ENCODE measurements around the gene CHMP2A. TPM values are rescaled to one million over a fixed set of nuclear protein-coding genes. Genes with fewer than 3 reads are reported as not detected.
A peak's percentile ranks its signal among the peaks of the same experiment; 100 is the strongest.

The CHMP2A gene
- total and polyA plus RNA-seq, 4 donors, result 58.0 to 107 (median 83.3) TPM

DNA sequence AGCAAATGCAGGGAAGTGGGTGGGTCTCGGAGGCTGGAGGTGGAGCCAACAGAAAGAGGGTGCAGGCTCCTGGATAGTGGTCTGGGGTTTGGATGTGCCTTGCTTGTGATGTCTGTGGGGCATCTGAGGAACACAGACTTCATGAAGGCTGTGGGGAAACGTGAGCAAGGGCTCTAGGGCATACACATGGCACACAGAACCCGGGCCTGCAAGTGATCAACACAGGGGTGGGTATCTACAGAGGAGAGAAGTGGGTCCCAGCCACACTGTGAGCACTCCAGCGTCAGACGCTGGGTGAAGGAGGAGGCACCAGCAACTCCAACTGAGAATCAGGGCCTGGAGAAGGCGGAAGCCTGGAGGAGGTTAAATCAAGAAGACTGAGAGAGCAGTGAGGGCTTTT lies 8.9 kb upstream of the CHMP2A start:
- no peak for TF ChIP-seq FOXA1 (IDR thresholded peaks at IDR 0.05)
- no peak for TF ChIP-seq HNF4G (IDR thresholded peaks at IDR 0.05)
- no peak for TF ChIP-seq YY1 (IDR thresholded peaks at IDR 0.05)
- TF ChIP-seq FOXA2 (IDR thresholded peaks at IDR 0.05), result no peak
- no peak for TF ChIP-seq NR2F2 (IDR thresholded peaks at IDR 0.05)
- Histone ChIP-seq H3K36me3 (ENCODE audit: control insufficient read depth in 4 of 4, insufficient read depth in 3 of 4, low read depth in 1 of 4, low read length in 3 of 4) (peaks cover 0 to 3% (median 2%) of the 10 kb centered on the region in 4 donors), H3K9ac (ENCODE audit: low read depth in 1 of 2, low read length in 2 of 2) (no peak overlapping the region), H3K27me3 (ENCODE audit: control insufficient read depth in 4 of 4, insufficient read depth in 4 of 4, low read length in 3 of 4) (no peaks in the 10 kb centered on the region), H3K4me1 (ENCODE audit: control insufficient read depth in 4 of 4, insufficient read depth in 4 of 4, low read length in 3 of 4) (peaks cover 24 to 36% (median 32%) of the 10 kb centered on the region in 4 donors), H3K4me3 (ENCODE audit: low read depth in 1 of 3, low read length in 3 of 3) (no peak overlapping the region), H3K9me3 (ENCODE audit: control insufficient read depth in 4 of 4, low read length in 3 of 4) (no peaks in the 10 kb centered on the region), H3K27ac (ENCODE audit: low read depth in 1 of 2, low read length in 2 of 2) (no peak overlapping the region)
- 76% methylated on average over 6 of the region's 6 CpGs for WGBS
- DNase-seq (ENCODE audit: low spot score), result no peak

- H3K4me1 ChIP-seq (ENCODE audit: control insufficient read depth in 4 of 4, insufficient read depth in 4 of 4, low read length in 3 of 4), result peaks cover 24 to 36% (median 32%) of the 10 kb centered on the region in 4 donors
- TF ChIP-seq GABPA (IDR thresholded peaks at IDR 0.05 in 1 of 2, conservative IDR thresholded peaks at IDR 0.05 in 1 of 2) (no peak), NR2F2 (IDR thresholded peaks at IDR 0.05) (no peak), FOXA2 (IDR thresholded peaks at IDR 0.05) (no peak), RXRA (IDR thresholded peaks at IDR 0.05) (no peak), JUND (IDR thresholded peaks at IDR 0.05) (no peak), EGR1 (IDR thresholded peaks at IDR 0.05; ENCODE audit: low read depth in 2 of 2) (no peak), RAD21 (IDR thresholded peaks at IDR 0.05) (no peak), SP1 (IDR thresholded peaks at IDR 0.05) (no peak), ATF3 (IDR thresholded peaks at IDR 0.05) (no peak), ZBTB33 (IDR thresholded peaks at IDR 0.05) (no peak), FOXA1 (IDR thresholded peaks at IDR 0.05) (no peak), HNF4G (IDR thresholded peaks at IDR 0.05) (no peak), CTCF (IDR thresholded peaks at IDR 0.05; ENCODE audit: low read depth, low read length, missing input control) (no peak), HNF4A (conservative IDR thresholded peaks at IDR 0.05) (no peak), YY1 (IDR thresholded peaks at IDR 0.05) (no peak), TAF1 (conservative IDR thresholded peaks at IDR 0.05) (no peak)
- TF ChIP-seq, protein P1, sequence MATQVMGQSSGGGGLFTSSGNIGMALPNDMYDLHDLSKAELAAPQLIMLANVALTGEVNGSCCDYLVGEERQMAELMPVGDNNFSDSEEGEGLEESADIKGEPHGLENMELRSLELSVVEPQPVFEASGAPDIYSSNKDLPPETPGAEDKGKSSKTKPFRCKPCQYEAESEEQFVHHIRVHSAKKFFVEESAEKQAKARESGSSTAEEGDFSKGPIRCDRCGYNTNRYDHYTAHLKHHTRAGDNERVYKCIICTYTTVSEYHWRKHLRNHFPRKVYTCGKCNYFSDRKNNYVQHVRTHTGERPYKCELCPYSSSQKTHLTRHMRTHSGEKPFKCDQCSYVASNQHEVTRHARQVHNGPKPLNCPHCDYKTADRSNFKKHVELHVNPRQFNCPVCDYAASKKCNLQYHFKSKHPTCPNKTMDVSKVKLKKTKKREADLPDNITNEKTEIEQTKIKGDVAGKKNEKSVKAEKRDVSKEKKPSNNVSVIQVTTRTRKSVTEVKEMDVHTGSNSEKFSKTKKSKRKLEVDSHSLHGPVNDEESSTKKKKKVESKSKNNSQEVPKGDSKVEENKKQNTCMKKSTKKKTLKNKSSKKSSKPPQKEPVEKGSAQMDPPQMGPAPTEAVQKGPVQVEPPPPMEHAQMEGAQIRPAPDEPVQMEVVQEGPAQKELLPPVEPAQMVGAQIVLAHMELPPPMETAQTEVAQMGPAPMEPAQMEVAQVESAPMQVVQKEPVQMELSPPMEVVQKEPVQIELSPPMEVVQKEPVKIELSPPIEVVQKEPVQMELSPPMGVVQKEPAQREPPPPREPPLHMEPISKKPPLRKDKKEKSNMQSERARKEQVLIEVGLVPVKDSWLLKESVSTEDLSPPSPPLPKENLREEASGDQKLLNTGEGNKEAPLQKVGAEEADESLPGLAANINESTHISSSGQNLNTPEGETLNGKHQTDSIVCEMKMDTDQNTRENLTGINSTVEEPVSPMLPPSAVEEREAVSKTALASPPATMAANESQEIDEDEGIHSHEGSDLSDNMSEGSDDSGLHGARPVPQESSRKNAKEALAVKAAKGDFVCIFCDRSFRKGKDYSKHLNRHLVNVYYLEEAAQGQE (IDR thresholded peaks at IDR 0.05), result no peak
- TF ChIP-seq, protein P2, sequence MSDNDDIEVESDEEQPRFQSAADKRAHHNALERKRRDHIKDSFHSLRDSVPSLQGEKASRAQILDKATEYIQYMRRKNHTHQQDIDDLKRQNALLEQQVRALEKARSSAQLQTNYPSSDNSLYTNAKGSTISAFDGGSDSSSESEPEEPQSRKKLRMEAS (IDR thresholded peaks at IDR 0.05), result no peak
- H3K9me3 ChIP-seq (ENCODE audit: control insufficient read depth in 4 of 4, low read length in 3 of 4), result no peaks in the 10 kb centered on the region
- no peaks in the 10 kb centered on the region for H3K27me3 ChIP-seq (ENCODE audit: control insufficient read depth in 4 of 4, insufficient read depth in 4 of 4, low read length in 3 of 4)
- H3K9ac ChIP-seq (ENCODE audit: low read depth in 1 of 2, low read length in 2 of 2), result no peak overlapping the region
- DNase-seq (ENCODE audit: low spot score), result no peak
- H3K4me3 ChIP-seq (ENCODE audit: low read depth in 1 of 3, low read length in 3 of 3), result peak overlapping the region in 2 of 3 donors; percentile 16 to 20
- H3K27ac ChIP-seq (ENCODE audit: low read depth in 1 of 2, low read length in 2 of 2), result no peak overlapping the region
- H3K36me3 ChIP-seq (ENCODE audit: control insufficient read depth in 4 of 4, insufficient read depth in 3 of 4, low read depth in 1 of 4, low read length in 3 of 4), result peaks cover 0 to 3% (median 2%) of the 10 kb centered on the region in 4 donors
- WGBS, result 6% methylated on average over 40 of the region's 40 CpGs
Measured at GRCh38 chr19:58563034-58563573, 8.2 kb upstream of the CHMP2A start.
